Measurements from ENCODE around the gene BCAS3. TPM values are rescaled to one million over a fixed set of nuclear protein-coding genes. Genes with fewer than 3 reads are reported as not detected.

BCAS3 gene
- total and polyA plus RNA-seq, 4 experiments from 2014 or later, result 27.0 to 45.2 (median 41.2) TPM

GRCh38 chr17:61387011-61387410 is 709.4 kb downstream of the BCAS3 start:
- Mint-ChIP-seq H3K4me1 (peaks cover 0 to 5% (median 0%) of the 10 kb centered on the region in 4 donors), H3K27me3 (peaks cover 0 to 3% of the 10 kb centered on the region in 2 donors), H3K9me3 (no peaks in the 10 kb centered on the region), H3K27ac (no peak overlapping the region), H3K4me3 (no peak overlapping the region), H3K36me3 (peaks cover 0 to 1% of the 10 kb centered on the region in 2 donors)
- H3K36me3 ChIP-seq (ENCODE audit: insufficient read depth, low read length), result no peaks in the 10 kb centered on the region
- no peak overlapping the region for H3K4me3 ChIP-seq (ENCODE audit: low read length in 2 of 2)
- intact Hi-C loops (cut with micrococcal nuclease), result no loop called here
- ChIA-PET CTCF (ENCODE audit: partially characterized antibody) (interaction anchor here (1.1 to 1.8 kb wide), 3 partner anchors 26 to 666 kb away, joined by 3 to 4 read pairs (median 3); no protein-coding TSS in a partner anchor), POLR2A (ENCODE audit: partially characterized antibody) (no interaction called here)
- DNase-seq, result no peak
- H3K27me3 ChIP-seq (ENCODE audit: insufficient read depth, low read length), result no peaks in the 10 kb centered on the region
- H3K4me1 ChIP-seq (ENCODE audit: insufficient read depth, low read length), result peaks cover 3% of the 10 kb centered on the region
- no peak overlapping the region for H3K27ac ChIP-seq (ENCODE audit: low read depth, low read length)
- no peaks in the 10 kb centered on the region for H3K9me3 ChIP-seq (ENCODE audit: control insufficient read depth in 1 of 2, low read length in 2 of 2)

- CTCF ChIA-PET (ENCODE audit: partially characterized antibody), result interaction anchor here (1.1 to 1.8 kb wide), 3 partner anchors 26 to 667 kb away, joined by 3 to 4 read pairs (median 3); no protein-coding TSS in a partner anchor
These were observed 710.1 kb downstream of the BCAS3 start for GRCh38 chr17:61387511-61388305.

GRCh38 chr17:61388561-61389356 is 711.1 kb downstream of the BCAS3 start:
- H3K9me3 ChIP-seq (ENCODE audit: control insufficient read depth in 1 of 2, low read length in 2 of 2), result no peaks in the 10 kb centered on the region
- no peaks in the 10 kb centered on the region for H3K9me3 Mint-ChIP-seq
- H3K36me3 Mint-ChIP-seq, result peaks cover 3 to 8% of the 10 kb centered on the region in 2 donors
- DNase-seq, result no peak
- H3K27me3 ChIP-seq (ENCODE audit: insufficient read depth, low read length), result no peaks in the 10 kb centered on the region
- intact Hi-C loops (cut with micrococcal nuclease), result no loop called here
- no peak overlapping the region for H3K27ac ChIP-seq (ENCODE audit: low read depth, low read length)
- POLR2A ChIA-PET (ENCODE audit: partially characterized antibody), result no interaction called here
- no peak overlapping the region for H3K4me3 ChIP-seq (ENCODE audit: low read length in 2 of 2)
- H3K36me3 ChIP-seq (ENCODE audit: insufficient read depth, low read length), result no peaks in the 10 kb centered on the region
- H3K4me1 Mint-ChIP-seq, result peaks cover 0 to 5% (median 0%) of the 10 kb centered on the region in 4 donors
- CTCF ChIA-PET (ENCODE audit: partially characterized antibody), result interaction anchor here (1.8 to 3.1 kb wide), 5 partner anchors 381 to 668 kb away, joined by 4 to 13 read pairs (median 9); no protein-coding TSS in a partner anchor
- no peak overlapping the region for H3K4me3 Mint-ChIP-seq
- H3K4me1 ChIP-seq (ENCODE audit: insufficient read depth, low read length), result peaks cover 3% of the 10 kb centered on the region
- peaks cover 0 to 3% of the 10 kb centered on the region in 2 donors for H3K27me3 Mint-ChIP-seq
- H3K27ac Mint-ChIP-seq, result no peak overlapping the region

More at GRCh38 chr17:61387511-61388305, 710.1 kb downstream of the BCAS3 start:
- DNase-seq, result no peak
- peaks cover 0 to 5% (median 0%) of the 10 kb centered on the region in 4 donors for H3K4me1 Mint-ChIP-seq
- no peaks in the 10 kb centered on the region for H3K9me3 Mint-ChIP-seq
- no peak overlapping the region for H3K27ac Mint-ChIP-seq
- peaks cover 0 to 3% of the 10 kb centered on the region in 2 donors for H3K27me3 Mint-ChIP-seq
- H3K4me3 ChIP-seq (ENCODE audit: low read length in 2 of 2), result no peak overlapping the region
- peaks cover 3% of the 10 kb centered on the region for H3K4me1 ChIP-seq (ENCODE audit: insufficient read depth, low read length)
- H3K36me3 ChIP-seq (ENCODE audit: insufficient read depth, low read length), result no peaks in the 10 kb centered on the region
- H3K36me3 Mint-ChIP-seq, result peaks cover 2 to 4% of the 10 kb centered on the region in 2 donors
- H3K4me3 Mint-ChIP-seq, result no peak overlapping the region
- POLR2A ChIA-PET (ENCODE audit: partially characterized antibody), result no interaction called here
- H3K27me3 ChIP-seq (ENCODE audit: insufficient read depth, low read length), result no peaks in the 10 kb centered on the region
- H3K27ac ChIP-seq (ENCODE audit: low read depth, low read length), result no peak overlapping the region
- H3K9me3 ChIP-seq (ENCODE audit: control insufficient read depth in 1 of 2, low read length in 2 of 2), result no peaks in the 10 kb centered on the region
- intact Hi-C loops (cut with micrococcal nuclease), result no loop called here

GRCh38 chr17:61389670-61390478 is 712.2 kb downstream of the BCAS3 start:
- no peak overlapping the region for H3K4me3 Mint-ChIP-seq
- POLR2A ChIA-PET (ENCODE audit: partially characterized antibody), result no interaction called here
- peaks cover 2 to 9% of the 10 kb centered on the region in 2 donors for H3K27me3 Mint-ChIP-seq
- peak overlapping the region in 1 of 7 donors; percentile 2 for H3K27ac Mint-ChIP-seq
- H3K4me1 Mint-ChIP-seq, result peaks cover 0 to 5% (median 0%) of the 10 kb centered on the region in 4 donors
- H3K9me3 ChIP-seq (ENCODE audit: control insufficient read depth in 1 of 2, low read length in 2 of 2), result no peaks in the 10 kb centered on the region
- H3K36me3 ChIP-seq (ENCODE audit: insufficient read depth, low read length), result no peaks in the 10 kb centered on the region
- no peaks in the 10 kb centered on the region for H3K27me3 ChIP-seq (ENCODE audit: insufficient read depth, low read length)
- peaks cover 3 to 8% of the 10 kb centered on the region in 2 donors for H3K36me3 Mint-ChIP-seq
- no peak for DNase-seq
- CTCF ChIA-PET (ENCODE audit: partially characterized antibody), result interaction anchor here (0.7 to 3.1 kb wide), 12 partner anchors 8 to 669 kb away, joined by 3 to 13 read pairs (median 4); no protein-coding TSS in a partner anchor
- peaks cover 3% of the 10 kb centered on the region for H3K4me1 ChIP-seq (ENCODE audit: insufficient read depth, low read length)
- H3K4me3 ChIP-seq (ENCODE audit: low read length in 2 of 2), result no peak overlapping the region
- H3K9me3 Mint-ChIP-seq, result no peaks in the 10 kb centered on the region
- H3K27ac ChIP-seq (ENCODE audit: low read depth, low read length), result no peak overlapping the region
- intact Hi-C loops (cut with micrococcal nuclease), result loop anchor here (5.0 kb wide), 1 partner anchor 668 kb away; no protein-coding TSS in a partner anchor

GRCh38 chr17:61390479-61390791 is 712.8 kb downstream of the BCAS3 start:
- DNase-seq, result no peak
- Histone ChIP-seq H3K36me3 (ENCODE audit: insufficient read depth, low read length) (no peaks in the 10 kb centered on the region), H3K27ac (ENCODE audit: low read depth, low read length) (no peak overlapping the region), H3K9me3 (ENCODE audit: control insufficient read depth in 1 of 2, low read length in 2 of 2) (no peaks in the 10 kb centered on the region), H3K27me3 (ENCODE audit: insufficient read depth, low read length) (no peaks in the 10 kb centered on the region), H3K4me1 (ENCODE audit: insufficient read depth, low read length) (peaks cover 3% of the 10 kb centered on the region), H3K4me3 (ENCODE audit: low read length in 2 of 2) (no peak overlapping the region)
- Mint-ChIP-seq H3K27me3 (peaks cover 4 to 14% of the 10 kb centered on the region in 2 donors), H3K27ac (no peak overlapping the region), H3K4me3 (no peak overlapping the region), H3K4me1 (peaks cover 0 to 5% (median 2%) of the 10 kb centered on the region in 4 donors), H3K9me3 (no peaks in the 10 kb centered on the region), H3K36me3 (peaks cover 1 to 8% of the 10 kb centered on the region in 2 donors)
- CTCF ChIA-PET (ENCODE audit: partially characterized antibody), result interaction anchor here (0.7 to 3.1 kb wide), 11 partner anchors 9 to 670 kb away, joined by 3 to 13 read pairs (median 4); no protein-coding TSS in a partner anchor
- intact Hi-C loops (cut with micrococcal nuclease), result loop anchor here (5.0 kb wide), 1 partner anchor 668 kb away; no protein-coding TSS in a partner anchor
- POLR2A ChIA-PET (ENCODE audit: partially characterized antibody), result no interaction called here

- Histone ChIP-seq H3K9me3 (ENCODE audit: control insufficient read depth in 1 of 2, low read length in 2 of 2) (no peaks in the 10 kb centered on the region), H3K27ac (ENCODE audit: low read depth, low read length) (no peak overlapping the region), H3K36me3 (ENCODE audit: insufficient read depth, low read length) (no peaks in the 10 kb centered on the region), H3K27me3 (ENCODE audit: insufficient read depth, low read length) (no peaks in the 10 kb centered on the region), H3K4me1 (ENCODE audit: insufficient read depth, low read length) (peaks cover 3% of the 10 kb centered on the region), H3K4me3 (ENCODE audit: low read length in 2 of 2) (no peak overlapping the region)
- H3K9me3 Mint-ChIP-seq, result no peaks in the 10 kb centered on the region
- intact Hi-C loops (cut with micrococcal nuclease), result loop anchor here (5.0 kb wide), 1 partner anchor 669 kb away; no protein-coding TSS in a partner anchor
- peaks cover 0 to 5% (median 2%) of the 10 kb centered on the region in 4 donors for H3K4me1 Mint-ChIP-seq
- DNase-seq, result no peak
- peaks cover 1 to 8% of the 10 kb centered on the region in 2 donors for H3K36me3 Mint-ChIP-seq
- H3K4me3 Mint-ChIP-seq, result no peak overlapping the region
- peak overlapping the region in 1 of 7 donors; percentile 55 for H3K27ac Mint-ChIP-seq
- ChIA-PET CTCF (ENCODE audit: partially characterized antibody) (interaction anchor here (0.7 to 3.1 kb wide), 3 partner anchors 391 to 671 kb away, joined by 3 to 12 read pairs (median 3); no protein-coding TSS in a partner anchor), POLR2A (ENCODE audit: partially characterized antibody) (interaction anchor here (0.6 kb wide), 1 partner anchor 11 kb away, joined by 3 read pairs; no protein-coding TSS in a partner anchor)
- H3K27me3 Mint-ChIP-seq, result peaks cover 8 to 18% of the 10 kb centered on the region in 2 donors
These were observed 714.1 kb downstream of the BCAS3 start for GRCh38 chr17:61391595-61392291.
